Pulmonary artery endothelial cell (primary cell): Measurements from ENCODE around the gene HMGB4. TPM values are rescaled to one million over a fixed set of nuclear protein-coding genes. Genes with fewer than 3 reads are reported as not detected.

Experiments used
- DNase-seq: peaks from one replicate; pipeline ENCODE4 v3.0.0-alpha.2; 2011; ENCODE audit warnings: low read depth, low spot score
- total RNA-seq: library from RNA; depleted of rRNA; stranded (reverse); fragments of >200 nt; gene quantifications from 2 replicates; pipeline ENCODE4 v1.2.3, GENCODE V29; 2014

HMGB4 gene, protein sequence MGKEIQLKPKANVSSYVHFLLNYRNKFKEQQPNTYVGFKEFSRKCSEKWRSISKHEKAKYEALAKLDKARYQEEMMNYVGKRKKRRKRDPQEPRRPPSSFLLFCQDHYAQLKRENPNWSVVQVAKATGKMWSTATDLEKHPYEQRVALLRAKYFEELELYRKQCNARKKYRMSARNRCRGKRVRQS
- total RNA-seq = not detected in 2 replicates

DNA sequence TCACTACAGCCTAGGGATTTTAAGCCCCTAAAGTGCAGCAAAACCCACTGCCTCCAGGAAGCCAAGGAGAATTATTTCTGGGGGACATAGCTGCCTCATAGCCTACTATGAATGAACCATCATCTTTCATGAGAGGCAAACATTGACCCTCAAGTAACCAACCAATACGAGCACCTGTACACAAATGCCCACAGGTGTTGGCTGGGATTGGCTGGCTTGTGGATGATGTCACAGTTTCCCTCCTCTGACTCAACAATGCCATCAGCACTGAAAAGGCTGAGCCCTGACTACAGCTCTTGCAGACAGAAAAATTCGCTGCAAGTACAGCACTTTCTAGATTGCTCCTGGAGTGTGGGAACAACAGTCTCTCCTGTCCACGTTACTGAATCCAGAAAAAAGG is at the start of gene HMGB4:
Gene HMGB4, plus strand, starts transcription at position 301 of the 400 bp plus-strand sequence. CDS start 113 bp downstream, outside the sequence.
- DNase-seq = no peak

DNA sequence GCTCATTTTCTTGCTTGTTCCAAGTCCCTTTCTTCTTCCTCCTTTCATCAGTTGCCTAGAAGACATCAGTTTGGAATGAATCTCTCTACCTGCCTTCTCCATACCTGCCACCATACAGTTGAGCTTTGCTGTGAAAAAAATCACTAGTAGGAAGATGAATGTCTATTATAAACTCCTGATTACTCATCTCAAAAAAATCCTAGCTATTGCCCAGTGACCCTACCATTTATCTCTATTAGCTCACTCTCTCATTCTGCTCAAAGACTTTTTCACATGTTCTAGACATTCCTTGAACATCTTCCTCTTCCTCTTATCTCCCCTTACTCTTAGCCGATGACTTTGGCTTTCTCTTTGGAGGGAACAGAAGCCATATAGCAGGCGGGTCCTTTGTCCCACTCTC is 49.7 kb upstream of the HMGB4 start:
- no peak for DNase-seq

DNA sequence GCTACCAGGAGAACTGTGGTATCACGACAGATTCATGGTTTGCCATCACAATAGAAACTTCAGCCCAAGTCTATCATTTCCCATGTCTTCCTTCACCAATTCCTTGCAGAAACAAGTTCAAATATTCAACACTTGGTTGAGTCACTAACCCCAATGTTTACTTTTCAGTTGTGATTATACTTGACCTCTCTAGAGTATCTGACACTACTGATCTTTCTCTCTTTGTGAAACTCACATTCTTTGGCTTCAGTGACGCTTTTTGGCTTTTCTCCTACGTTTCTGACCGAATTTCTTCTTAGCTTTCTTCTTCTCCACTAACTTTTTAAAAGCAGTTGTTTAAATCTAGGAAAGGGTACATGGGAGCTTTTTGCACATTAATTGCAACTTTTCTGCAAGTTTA is 48.8 kb upstream of the HMGB4 start:
- no peak for DNase-seq

GRCh38 chr1:33818071-33818470 is 45.8 kb upstream of the HMGB4 start:
- no peak for DNase-seq

GRCh38 chr1:33819290-33819912 is 44.5 kb upstream of the HMGB4 start:
- no peak for DNase-seq

- no peak for DNase-seq
Observed at GRCh38 chr1:33819913-33820311, 44.0 kb upstream of the HMGB4 start.

DNA sequence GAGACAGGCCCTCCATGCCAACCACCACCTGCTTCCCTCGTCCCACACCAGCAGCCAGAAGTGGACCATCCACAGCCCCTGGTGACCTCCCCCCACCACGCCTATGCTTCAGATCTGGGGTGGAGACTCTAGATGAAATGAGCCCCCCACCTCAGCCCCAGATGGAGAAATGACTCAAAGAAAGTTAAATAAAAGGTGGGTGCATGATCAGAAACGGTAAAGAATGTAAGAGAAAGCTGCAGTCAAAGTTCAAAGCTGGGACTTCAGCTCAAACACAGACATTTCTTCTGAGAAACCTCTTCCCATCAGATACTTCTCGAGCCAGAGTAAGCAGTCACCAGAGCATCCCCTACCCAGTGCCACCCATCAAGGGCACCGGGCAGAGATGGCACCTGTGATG is 43.1 kb upstream of the HMGB4 start:
- no peak for DNase-seq

GRCh38 chr1:33821291-33821690 is 42.6 kb upstream of the HMGB4 start:
- DNase-seq = no peak

DNA sequence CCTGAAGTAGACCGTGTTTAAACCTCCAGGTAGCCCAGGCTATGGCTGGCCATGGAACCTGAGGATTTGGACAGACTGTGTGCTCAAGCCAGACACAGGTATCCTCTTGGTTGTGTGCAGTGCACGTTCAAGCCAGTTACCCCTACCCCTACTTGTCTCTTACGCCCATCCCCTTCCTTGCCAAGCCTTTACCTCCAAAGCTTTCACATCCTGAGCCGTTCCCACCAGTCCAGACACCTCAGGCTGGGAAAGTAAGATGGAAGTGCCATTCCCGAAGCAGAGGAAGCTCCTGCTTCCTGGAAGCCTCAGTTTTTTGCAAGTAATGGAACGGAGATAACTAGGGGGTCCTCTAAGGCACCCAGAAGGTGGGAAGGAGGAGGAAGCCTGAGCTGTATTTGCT is 41.5 kb upstream of the HMGB4 start:
- no peak for DNase-seq

GRCh38 chr1:33823401-33823800 is 40.5 kb upstream of the HMGB4 start:
- no peak for DNase-seq

- no peak for DNase-seq
Observed at GRCh38 chr1:33823830-33824229, 40.0 kb upstream of the HMGB4 start.

GRCh38 chr1:33824321-33824720 is 39.6 kb upstream of the HMGB4 start:
- DNase-seq = no peak

DNA sequence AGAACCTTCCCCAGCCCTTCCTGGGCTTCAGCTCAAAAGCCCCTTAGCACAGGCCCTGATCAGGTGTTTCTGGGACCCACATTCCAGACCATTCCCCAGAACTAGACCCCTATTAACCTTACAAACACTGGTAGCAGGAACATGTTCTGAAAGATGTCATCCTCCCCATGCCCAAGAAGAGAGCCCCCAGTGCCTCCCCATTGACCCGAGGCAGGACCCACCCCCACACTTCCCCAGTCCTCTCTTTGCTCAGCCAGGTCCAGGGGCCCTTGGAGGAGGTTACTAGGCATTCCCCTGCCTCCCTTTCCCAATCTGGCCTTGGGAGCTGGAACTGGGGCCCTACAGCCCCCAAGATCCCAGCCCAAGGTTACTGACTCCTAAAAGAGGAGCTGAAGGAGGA is 38.9 kb upstream of the HMGB4 start:
- no peak for DNase-seq

DNA sequence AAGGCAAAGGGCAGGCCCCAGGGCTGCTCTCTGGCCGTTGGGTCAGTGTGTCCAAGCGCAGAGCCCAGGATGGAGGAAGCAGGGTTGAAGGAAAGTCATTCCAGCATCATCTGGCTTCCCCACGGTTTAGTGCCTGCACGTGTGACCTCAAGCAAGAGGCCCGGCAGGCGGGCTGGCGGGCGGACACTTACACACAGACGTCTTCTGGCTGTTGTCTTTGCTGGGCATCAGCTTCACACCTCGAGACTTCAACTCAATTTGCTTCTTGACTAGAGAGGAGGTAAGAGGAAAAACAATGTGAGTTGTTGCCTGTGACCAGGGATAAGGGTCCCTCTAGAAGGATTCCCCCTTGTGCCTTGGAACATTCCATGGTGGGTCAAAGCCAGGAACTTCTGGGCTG is 38.4 kb upstream of the HMGB4 start:
- no peak for DNase-seq

- no peak for DNase-seq
Observed at GRCh38 chr1:33826311-33826710, 37.6 kb upstream of the HMGB4 start.

- no peak for DNase-seq
Observed at GRCh38 chr1:33826711-33827110, 37.2 kb upstream of the HMGB4 start.

GRCh38 chr1:33828059-33828458 is 35.8 kb upstream of the HMGB4 start:
- DNase-seq = no peak

DNA sequence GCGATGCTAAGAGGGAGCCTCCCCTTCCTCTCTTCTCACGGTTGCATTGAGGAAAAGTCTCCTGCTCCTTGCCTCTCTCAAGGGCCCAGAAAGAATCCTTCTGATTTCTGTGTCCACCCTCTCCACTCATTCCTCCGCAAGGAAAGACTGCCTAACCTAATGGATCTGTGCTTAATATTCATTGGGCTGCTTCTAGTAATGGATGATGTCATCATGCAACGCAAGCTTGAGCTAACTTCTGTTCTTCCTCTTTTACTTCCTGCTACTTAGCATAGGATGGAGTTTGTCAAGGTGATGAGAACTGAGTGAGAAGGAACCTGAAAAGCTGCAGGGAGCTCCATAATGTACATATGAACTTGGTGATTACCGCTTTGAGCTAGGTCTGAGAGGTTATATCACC is 35.2 kb upstream of the HMGB4 start:
- DNase-seq = no peak

GRCh38 chr1:33836911-33837310 is 27.0 kb upstream of the HMGB4 start:
- DNase-seq = no peak

GRCh38 chr1:33837635-33838034 is 26.2 kb upstream of the HMGB4 start:
- DNase-seq = no peak

DNA sequence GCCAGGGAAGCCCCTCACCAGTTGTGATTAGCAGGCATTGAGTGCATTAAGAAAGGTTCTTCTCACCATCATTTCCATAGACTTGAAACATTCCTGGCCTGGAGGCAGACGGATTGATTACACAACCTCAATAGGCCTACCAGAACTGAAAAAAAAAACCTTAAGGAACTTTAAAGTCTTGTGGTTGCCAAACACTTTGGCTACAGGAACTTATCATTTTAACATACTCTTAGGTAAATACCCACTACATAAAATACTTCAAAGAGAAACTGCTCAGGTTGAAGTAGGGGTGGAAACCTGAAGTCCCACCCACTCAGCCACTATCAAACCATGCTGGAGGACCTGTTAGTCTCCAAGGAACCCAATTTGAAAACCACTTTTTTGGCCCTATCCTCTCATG is 22.4 kb upstream of the HMGB4 start:
- DNase-seq = no peak

DNA sequence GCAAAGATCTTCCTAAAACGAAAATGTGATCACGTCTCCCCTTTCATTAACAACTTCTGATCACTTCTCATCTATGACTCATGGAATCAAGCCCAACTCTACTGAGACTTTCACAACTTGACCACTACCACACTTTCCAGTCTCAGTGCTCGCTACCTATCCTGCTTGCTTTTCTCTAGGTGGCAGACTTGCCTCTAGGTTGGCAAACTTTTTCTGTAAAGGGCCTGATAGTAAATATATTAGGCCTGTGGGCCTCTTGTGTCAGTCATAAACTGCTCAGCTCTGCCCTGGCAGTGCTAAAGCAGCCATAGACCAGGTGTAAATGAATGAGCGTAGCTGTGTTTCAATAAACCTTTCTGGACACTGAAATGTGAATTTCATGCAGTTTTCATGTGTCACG is 21.5 kb upstream of the HMGB4 start:
- DNase-seq = no peak

DNA sequence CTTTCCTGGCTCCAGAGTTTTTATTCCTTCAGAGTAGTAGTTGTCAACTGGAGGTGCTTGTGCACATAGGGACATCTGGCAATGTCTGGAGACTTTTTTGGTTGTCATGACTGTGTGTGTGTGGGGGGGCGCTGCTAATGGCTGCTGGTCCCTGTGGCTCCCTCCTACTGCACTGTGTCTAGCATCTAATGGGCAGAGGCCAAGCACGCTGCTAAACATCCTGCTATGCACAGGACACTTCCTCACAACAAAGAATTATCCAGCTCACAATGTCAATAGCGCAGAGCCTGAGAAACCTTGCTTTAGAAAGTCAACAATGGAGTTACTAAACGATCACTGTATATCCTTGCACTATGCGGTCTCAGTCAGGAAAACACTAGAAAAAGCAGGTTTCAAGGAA is 19.7 kb upstream of the HMGB4 start:
- no peak for DNase-seq

- DNase-seq = no peak
Observed at GRCh38 chr1:33846861-33847260, 17.0 kb upstream of the HMGB4 start.
